ENCODE results near the gene IGFBPL1. TPM values are rescaled to one million over a fixed set of nuclear protein-coding genes. Genes with fewer than 3 reads are reported as not detected.

The IGFBPL1 gene
- total and polyA plus RNA-seq, 2 of the 13 experiments (the other 11 are each of a cell fraction or from before 2014, with no cell fraction given), result 0.24 TPM; not detected in 1

- TF ChIP-seq ZNF337 (CRISPR knock-in tag; IDR thresholded peaks at IDR 0.05; ENCODE audit: borderline replicate concordance, low read depth), result no peak
- TF ChIP-seq ZNF687 (CRISPR knock-in tag; IDR thresholded peaks at IDR 0.05), result peak; percentile 25; the same call in 1 of the 2 replicates
- no peak for TF ChIP-seq GRHL1 (CRISPR knock-in tag; conservative IDR thresholded peaks at IDR 0.05)
- peak; percentile 34; the same call in 1 of the 2 replicates for TF ChIP-seq PITX1 (CRISPR knock-in tag; IDR thresholded peaks at IDR 0.05)
- no peak for TF ChIP-seq SAFB2 (CRISPR knock-in tag; IDR thresholded peaks at IDR 0.05; ENCODE audit: borderline replicate concordance, low read depth)
- TF ChIP-seq ZNF33B (CRISPR knock-in tag; IDR thresholded peaks at IDR 0.05), result no peak
- no peak for TF ChIP-seq SIN3B (IDR thresholded peaks at IDR 0.05; ENCODE audit: low read length)
- peak; percentile 84 for TF ChIP-seq ASH2L (IDR thresholded peaks at IDR 0.05; ENCODE audit: insufficient read length, low read depth, low read length)
- no peak for TF ChIP-seq ZNF556 (CRISPR knock-in tag; IDR thresholded peaks at IDR 0.05; ENCODE audit: borderline replicate concordance)
- TF ChIP-seq SCMH1 (CRISPR knock-in tag; IDR thresholded peaks at IDR 0.05; ENCODE audit: borderline replicate concordance), result no peak
- TF ChIP-seq HMGXB3 (CRISPR knock-in tag; IDR thresholded peaks at IDR 0.05; ENCODE audit: borderline replicate concordance), result no peak
- no peak for TF ChIP-seq HIVEP1 (CRISPR knock-in tag; IDR thresholded peaks at IDR 0.05)
- no peak for TF ChIP-seq ZBTB26 (CRISPR knock-in tag; IDR thresholded peaks at IDR 0.05; ENCODE audit: borderline replicate concordance)
- TF ChIP-seq SMARCE1 (IDR thresholded peaks at IDR 0.05; ENCODE audit: borderline replicate concordance), result no peak
- TF ChIP-seq EED (CRISPR knock-in tag; IDR thresholded peaks at IDR 0.05), result no peak
- no peak for TF ChIP-seq ZNF691 (CRISPR knock-in tag; IDR thresholded peaks at IDR 0.05; ENCODE audit: borderline replicate concordance, low read depth)
- TF ChIP-seq ATF1 (CRISPR knock-in tag; IDR thresholded peaks at IDR 0.05), result no peak
Measured at GRCh38 chr9:38386319-38386895, 37.8 kb downstream of the IGFBPL1 start (continued).

All from HepG2 (cell line).